ENCODE results near the gene LIPC.

GRCh38 chr15:58465070-58465469 is 33.3 kb downstream of the LIPC start:
- no peak for TF ChIP-seq CTCF (optimal IDR thresholded peaks at IDR 0.05 in 1 of 3, IDR thresholded peaks at IDR 0.05 in 1 of 3, conservative IDR thresholded peaks at IDR 0.05 in 1 of 3; ENCODE audit: extremely low read depth in 1 of 3, insufficient read depth in 2 of 3, low read length in 3 of 3)
- no peak for TF ChIP-seq EZH2 (IDR thresholded peaks at IDR 0.05; ENCODE audit: low read length)
